Endothelial cell of umbilical vein (primary cell): ENCODE measurements around the gene LONRF2. TPM values are rescaled to one million over a fixed set of nuclear protein-coding genes. Genes with fewer than 3 reads are reported as not detected.

Source experiments
- BruUV-seq: library from RNA; stranded (reverse); fragments of 400-500 nt; replicated peaks from 2 replicates; lab custom pipeline; 2021; lab: Mats Ljungman, UMichigan
- CTCF ChIA-PET: fragments of 300-600, 350-600 bp; sonication (Branson Sonifier 250); formaldehyde crosslinking; loops from one replicate; lab custom pipeline; 2021; ENCODE audit warnings: antibody characterized with exemption, inconsistent platforms; lab: Charles Lee
- POLR2A ChIA-PET: fragments of 300-600, 350-600 bp; sonication (Branson Sonifier 250); formaldehyde crosslinking; loops from one replicate; lab custom pipeline; 2021; ENCODE audit warnings: antibody characterized with exemption, inconsistent platforms; lab: Charles Lee
- DNase-seq: peaks from one replicate; pipeline ENCODE4 v3.0.0-alpha.2; 2011; ENCODE audit warnings: low read depth, low spot score
- FAIRE-seq: peaks from 2 replicates; lab custom pipeline; 2011; peaks lifted over from hg19 to GRCh38; lab: Jason Lieb, UNC
- H2AFZ ChIP-seq: 2 replicates; pipeline ENCODE4 v1.6.0; 2012; ENCODE audit warnings: low read depth, low read length, control low read depth, inconsistent platforms
- H3K27ac ChIP-seq: 2 replicates; pipeline ENCODE4 v1.5.1; 2011; ENCODE audit warnings: low read depth, mild to moderate bottlenecking, control low read depth, low read length, moderate library complexity; ENCODE audit not compliant: insufficient read depth
- H3K27me3 ChIP-seq, 2 experiments: 2 replicates each; pipeline versions ENCODE4 v1.6.0 to v1.6.1; 2011; ENCODE audit warnings: low read length in 2 of 2, mixed read lengths in 1 of 2; ENCODE audit not compliant: control insufficient read depth in 2 of 2, insufficient read depth in 2 of 2
- H3K36me3 ChIP-seq, 2 experiments: 2 replicates in 1 of 2; 3 replicates in 1 of 2; pipeline ENCODE4 v1.5.1; 2011; ENCODE audit warnings: low read length in 2 of 2, mild to moderate bottlenecking in 1 of 2, moderate library complexity in 1 of 2; ENCODE audit not compliant: control insufficient read depth in 2 of 2, insufficient read depth in 2 of 2; ENCODE audit errors: extremely low read depth in 1 of 2
- H3K4me1 ChIP-seq: 3 replicates; pipeline ENCODE4 v1.5.1; 2011; ENCODE audit warnings: mild to moderate bottlenecking, low read length; ENCODE audit not compliant: control insufficient read depth, insufficient read depth; ENCODE audit errors: extremely low read depth
- H3K4me2 ChIP-seq: 2 replicates; pipeline ENCODE4 v1.6.1; 2011; ENCODE audit warnings: low read length, control low read depth, mixed read lengths; ENCODE audit not compliant: insufficient read depth
- H3K4me3 ChIP-seq, 3 experiments: fragments of 200-600 bp in 1 of 3; sonication (generic), shearing (Covaris generic) in 1 of 3; replicated peaks in 1 of 3; 2 replicates each; pipeline ENCODE4 v1.5.1; 2011 to 2016; ENCODE audit warnings: control low read depth in 3 of 3, low read length in 3 of 3, mild to moderate bottlenecking in 2 of 3, inconsistent platforms in 1 of 3, low read depth in 1 of 3, moderate library complexity in 1 of 3; ENCODE audit not compliant: insufficient read depth in 1 of 3
- H3K79me2 ChIP-seq: 2 replicates; pipeline ENCODE4 v1.6.0; 2012; ENCODE audit warnings: low read length, inconsistent platforms; ENCODE audit not compliant: control insufficient read depth, insufficient read depth
- H3K9ac ChIP-seq: replicated peaks from 2 replicates; pipeline ENCODE3; 2011; ENCODE audit warnings: low read length, control low read depth; ENCODE audit not compliant: insufficient read depth; ENCODE audit errors: extremely low read depth
- H3K9me1 ChIP-seq: replicated peaks from 3 replicates; pipeline ENCODE4 v1.6.0; 2011; ENCODE audit warnings: mild to moderate bottlenecking, low read length; ENCODE audit not compliant: control insufficient read depth, insufficient read depth; ENCODE audit errors: extremely low read depth
- H3K9me3 ChIP-seq: replicated peaks from 2 replicates; pipeline ENCODE4 v1.5.1; 2012; ENCODE audit warnings: low read length, inconsistent platforms; ENCODE audit not compliant: control insufficient read depth, insufficient read depth
- H4K20me1 ChIP-seq: replicated peaks from 2 replicates; pipeline ENCODE3; 2011; ENCODE audit warnings: mild to moderate bottlenecking, low read length; ENCODE audit not compliant: control insufficient read depth, insufficient read depth; ENCODE audit errors: extremely low read depth
- EZH2 ChIP-seq: IDR thresholded peaks from 2 replicates; pipeline ENCODE4 v1.6.1; 2012; ENCODE audit warnings: borderline replicate concordance, low read depth, mild to moderate bottlenecking, moderate library complexity, low read length, inconsistent platforms; ENCODE audit not compliant: severe bottlenecking
- FOS ChIP-seq: IDR thresholded peaks from 2 replicates; pipeline ENCODE4 v1.6.1; 2011; ENCODE audit warnings: mild to moderate bottlenecking, low read length, moderate library complexity, borderline replicate concordance; ENCODE audit not compliant: insufficient read depth
- GATA2 ChIP-seq: IDR thresholded peaks from 2 replicates; pipeline ENCODE4 v1.7.0; 2011; ENCODE audit warnings: low read depth, mild to moderate bottlenecking, moderate library complexity, mixed read lengths, low read length; ENCODE audit not compliant: insufficient read length, insufficient read depth
- JUN ChIP-seq: IDR thresholded peaks from 2 replicates; pipeline ENCODE4 v1.6.1; 2011; ENCODE audit warnings: borderline replicate concordance, low read depth; ENCODE audit not compliant: insufficient read length, insufficient read depth
- MYC ChIP-seq: IDR thresholded peaks from one replicate; pipeline ENCODE4 v1.6.1; 2011; ENCODE audit warnings: mild to moderate bottlenecking, low read depth, low read length
- POLR2A ChIP-seq: IDR thresholded peaks from 2 replicates; pipeline ENCODE4 v1.6.1; 2012; ENCODE audit warnings: low read depth, mild to moderate bottlenecking, control low read depth, low read length
- POLR2AphosphoS5 ChIP-seq: IDR thresholded peaks from 2 replicates; pipeline ENCODE4 v1.6.1; 2012; ENCODE audit warnings: low read depth, mild to moderate bottlenecking, control low read depth, low read length, moderate library complexity; ENCODE audit not compliant: insufficient read depth
- dilution Hi-C: fragments of 300-500 bp; cut with MboI; formaldehyde crosslinking; loops from one replicate; pipeline ENCODE4 v1.15.0; 2019; ENCODE audit warnings: low sequenced_read_pairs; ENCODE audit not compliant: extremely low pct_ligation_motif_present
- intact Hi-C: fragments of 100-400 bp; cut with micrococcal nuclease; formaldehyde crosslinking; loops from one replicate; pipeline ENCODE4 v1.10.0; 2022
- polyA plus RNA-seq, 4 experiments: library from polyadenylated mRNA; depleted of rRNA in 3 of 4; stranded (reverse) in 3 of 4; unstranded in 1 of 4; fragments of >200 nt; gene quantifications; 2 replicates each; pipeline versions ENCODE4 v1.2.1 to v1.2.3, GENCODE V29; 2011 to 2012; ENCODE audit warnings: missing spikeins in 1 of 4
- total RNA-seq: library from RNA; stranded (reverse); gene quantifications from 2 replicates; pipeline ENCODE4 v1.2.3, GENCODE V29; 2021
- TF ChIP-seq, protein P1 (sequence below), 2 donors: IDR thresholded peaks; 1 replicate in 1 of 2; 2 replicates in 1 of 2; pipeline ENCODE4 v1.5.1; 2011; ENCODE audit warnings: low read length in 2 of 2, mild to moderate bottlenecking in 2 of 2, moderate library complexity in 2 of 2, control low read depth in 1 of 2, inconsistent platforms in 1 of 2, low read depth in 1 of 2; ENCODE audit not compliant: insufficient read depth in 1 of 2; ENCODE audit errors: extremely low read depth in 1 of 2
- TF ChIP-seq, protein P2 (sequence below): IDR thresholded peaks from 2 replicates; pipeline ENCODE4 v1.6.1; 2011; ENCODE audit not compliant: insufficient read depth, insufficient read length

Gene LONRF2
- total and polyA plus RNA-seq, 2 donors (not counting 3 experiments of a cell fraction or from before 2014, with no cell fraction given) = 0.03 TPM; not detected in 1

DNA sequence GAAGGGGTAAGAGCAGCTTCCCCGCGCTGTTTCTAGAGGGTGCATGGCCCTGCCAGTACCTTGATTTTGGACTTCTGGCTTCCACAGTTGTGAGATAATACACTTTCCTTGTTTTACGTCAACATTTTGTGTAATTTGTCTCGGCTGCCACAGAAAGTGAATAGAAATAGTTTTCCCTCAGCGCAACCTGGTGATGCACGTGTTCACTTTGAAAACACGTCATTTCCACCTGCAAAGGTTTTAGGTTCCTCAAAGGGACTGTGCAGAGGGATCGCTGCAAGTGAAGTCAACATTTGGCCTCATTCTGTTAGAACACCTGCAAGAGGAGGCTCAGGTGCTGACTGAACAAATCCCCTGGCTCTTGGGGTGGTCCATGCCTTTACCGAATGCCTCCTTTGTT is 71.7 kb downstream of the LONRF2 start:
- FAIRE-seq = no peak
- TF ChIP-seq, protein P1, sequence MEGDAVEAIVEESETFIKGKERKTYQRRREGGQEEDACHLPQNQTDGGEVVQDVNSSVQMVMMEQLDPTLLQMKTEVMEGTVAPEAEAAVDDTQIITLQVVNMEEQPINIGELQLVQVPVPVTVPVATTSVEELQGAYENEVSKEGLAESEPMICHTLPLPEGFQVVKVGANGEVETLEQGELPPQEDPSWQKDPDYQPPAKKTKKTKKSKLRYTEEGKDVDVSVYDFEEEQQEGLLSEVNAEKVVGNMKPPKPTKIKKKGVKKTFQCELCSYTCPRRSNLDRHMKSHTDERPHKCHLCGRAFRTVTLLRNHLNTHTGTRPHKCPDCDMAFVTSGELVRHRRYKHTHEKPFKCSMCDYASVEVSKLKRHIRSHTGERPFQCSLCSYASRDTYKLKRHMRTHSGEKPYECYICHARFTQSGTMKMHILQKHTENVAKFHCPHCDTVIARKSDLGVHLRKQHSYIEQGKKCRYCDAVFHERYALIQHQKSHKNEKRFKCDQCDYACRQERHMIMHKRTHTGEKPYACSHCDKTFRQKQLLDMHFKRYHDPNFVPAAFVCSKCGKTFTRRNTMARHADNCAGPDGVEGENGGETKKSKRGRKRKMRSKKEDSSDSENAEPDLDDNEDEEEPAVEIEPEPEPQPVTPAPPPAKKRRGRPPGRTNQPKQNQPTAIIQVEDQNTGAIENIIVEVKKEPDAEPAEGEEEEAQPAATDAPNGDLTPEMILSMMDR (IDR thresholded peaks at IDR 0.05; ENCODE audit: extremely low read depth in 1 of 2, insufficient read depth in 1 of 2, low read depth in 1 of 2, low read length in 2 of 2) = no peak
- TF ChIP-seq EZH2 = no peak
- no peak for TF ChIP-seq GATA2
- TF ChIP-seq MYC = no peak
- TF ChIP-seq POLR2A = no peak
- no peak for TF ChIP-seq POLR2AphosphoS5
- TF ChIP-seq FOS = no peak
- TF ChIP-seq, protein P2, sequence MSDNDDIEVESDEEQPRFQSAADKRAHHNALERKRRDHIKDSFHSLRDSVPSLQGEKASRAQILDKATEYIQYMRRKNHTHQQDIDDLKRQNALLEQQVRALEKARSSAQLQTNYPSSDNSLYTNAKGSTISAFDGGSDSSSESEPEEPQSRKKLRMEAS = no peak
- no peak for TF ChIP-seq JUN

More for the DNA sequence above, 71.7 kb downstream of the LONRF2 start:
- no peak overlapping the region for H3K4me3 ChIP-seq
- ChIA-PET CTCF (interaction anchor here (1.2 to 2.4 kb wide), 2 partner anchors 11 to 431 kb away, joined by 3 to 15 read pairs; no protein-coding TSS in a partner anchor), POLR2A (no interaction called here)
- no peak overlapping the region for H2AFZ ChIP-seq
- no peaks in the 10 kb centered on the region for H3K36me3 ChIP-seq
- intact Hi-C loops = no loop called here
- no peaks in the 10 kb centered on the region for H3K4me1 ChIP-seq
- no peak overlapping the region for H3K9ac ChIP-seq
- no peaks in the 10 kb centered on the region for H4K20me1 ChIP-seq
- no peak overlapping the region for H3K27ac ChIP-seq
- no TSS peak for BruUV-seq
- no peaks in the 10 kb centered on the region for H3K9me1 ChIP-seq
- no peaks in the 10 kb centered on the region for H3K9me3 ChIP-seq
- H3K27me3 ChIP-seq = no peaks in the 10 kb centered on the region
- H3K4me2 ChIP-seq = no peak overlapping the region
- dilution Hi-C loops = no loop called here
- no peaks in the 10 kb centered on the region for H3K79me2 ChIP-seq
- no peak for DNase-seq
